CD14-positive monocyte (primary cell): ENCODE measurements around the gene GNAT1. TPM values are rescaled to one million over a fixed set of nuclear protein-coding genes. Genes with fewer than 3 reads are reported as not detected.

Source experiments
- DNase-seq, 3 donors: peaks; one replicate each; pipeline ENCODE4 v3.0.0-alpha.2; 2011 to 2022
- H2AFZ ChIP-seq: 2 replicates; pipeline ENCODE4 v1.6.0; 2012; ENCODE audit warnings: mild to moderate bottlenecking, low read depth, low read length, inconsistent platforms; ENCODE audit not compliant: insufficient read depth, poor library complexity, severe bottlenecking
- H3K27ac ChIP-seq, 2 donors: 1 replicate in 1 of 2; 2 replicates in 1 of 2; pipeline ENCODE4 v1.5.1; 2012 to 2013; ENCODE audit warnings: low read length in 2 of 2, control low read depth in 1 of 2, inconsistent platforms in 1 of 2, low read depth in 1 of 2, mild to moderate bottlenecking in 1 of 2
- H3K27me3 ChIP-seq, 2 donors: one replicate each; pipeline versions ENCODE4 v1.6.0 to v1.6.1; 2011 to 2013; ENCODE audit warnings: low read length in 2 of 2; ENCODE audit not compliant: control insufficient read depth in 2 of 2, insufficient read depth in 2 of 2
- H3K36me3 ChIP-seq, 2 donors: replicated peaks in 1 of 2; 1 replicate in 1 of 2; 2 replicates in 1 of 2; pipeline versions ENCODE4 v1.5.1 to v1.6.1; 2012 to 2013; ENCODE audit warnings: low read length in 2 of 2, control low read depth in 1 of 2, inconsistent platforms in 1 of 2, mild to moderate bottlenecking in 1 of 2; ENCODE audit not compliant: insufficient read depth in 2 of 2, control insufficient read depth in 1 of 2
- H3K4me1 ChIP-seq, 2 donors: 1 replicate in 1 of 2; 2 replicates in 1 of 2; pipeline versions ENCODE4 v1.5.1 to v1.6.1; 2012 to 2013; ENCODE audit warnings: low read length in 2 of 2, control low read depth in 1 of 2, inconsistent platforms in 1 of 2, mild to moderate bottlenecking in 1 of 2, moderate library complexity in 1 of 2; ENCODE audit not compliant: insufficient read depth in 2 of 2, control insufficient read depth in 1 of 2
- H3K4me2 ChIP-seq: replicated peaks from 2 replicates; pipeline ENCODE3; 2012; ENCODE audit warnings: low read length, moderate library complexity, mild to moderate bottlenecking; ENCODE audit not compliant: poor library complexity, severe bottlenecking; ENCODE audit errors: extremely low read depth
- H3K4me3 ChIP-seq, 3 experiments: fragments of 200-600 bp in 1 of 3; sonication (generic) in 1 of 3; replicated peaks in 1 of 3; 1 replicate in 2 of 3; 2 replicates in 1 of 3; pipeline ENCODE4 v1.5.1; 2011 to 2013; ENCODE audit warnings: low read length in 3 of 3, mild to moderate bottlenecking in 3 of 3, control low read depth in 2 of 3, low read depth in 2 of 3, inconsistent platforms in 1 of 3, moderate library complexity in 1 of 3
- H3K79me2 ChIP-seq: 2 replicates; pipeline ENCODE4 v1.6.0; 2012; ENCODE audit warnings: mild to moderate bottlenecking, control low read depth, inconsistent platforms, low read length, moderate library complexity; ENCODE audit not compliant: insufficient read depth
- H3K9ac ChIP-seq: 2 replicates; pipeline ENCODE4 v1.6.0; 2017; ENCODE audit warnings: low read length, mild to moderate bottlenecking; ENCODE audit not compliant: insufficient read depth, poor library complexity, severe bottlenecking
- H3K9me3 ChIP-seq, 2 donors: replicated peaks in 1 of 2; 1 replicate in 1 of 2; 2 replicates in 1 of 2; pipeline versions ENCODE4 v1.5.1 to v1.6.1; 2012 to 2013; ENCODE audit warnings: low read length in 2 of 2, control low read depth in 1 of 2; ENCODE audit not compliant: control insufficient read depth in 1 of 2, insufficient read depth in 1 of 2
- H4K20me1 ChIP-seq: 2 replicates; pipeline ENCODE4 v1.6.0; 2012; ENCODE audit warnings: mild to moderate bottlenecking, low read length, control low read depth, moderate library complexity; ENCODE audit not compliant: insufficient read depth
- H3K27ac Mint-ChIP-seq, 7 donors: one replicate each; pipeline ENCODE4 v1.8.0; 2020; ENCODE audit warnings: mild to moderate bottlenecking in 7 of 7, mixed read lengths in 7 of 7, moderate library complexity in 6 of 7, inconsistent platforms in 2 of 7
- H3K27me3 Mint-ChIP-seq, 3 donors: one replicate each; pipeline ENCODE4 v1.8.0; 2021 to 2022; ENCODE audit warnings: low read depth in 3 of 3, mild to moderate bottlenecking in 3 of 3, mixed read lengths in 3 of 3, moderate library complexity in 3 of 3, inconsistent platforms in 1 of 3
- H3K36me3 Mint-ChIP-seq, 2 donors: one replicate each; pipeline ENCODE4 v1.8.0; 2020; ENCODE audit warnings: mixed read lengths in 2 of 2, inconsistent platforms in 1 of 2, mild to moderate bottlenecking in 1 of 2
- H3K4me1 Mint-ChIP-seq: one replicate; pipeline ENCODE4 v1.8.0; 2020; ENCODE audit warnings: mild to moderate bottlenecking, mixed read lengths
- H3K4me3 Mint-ChIP-seq, 2 donors: one replicate each; pipeline ENCODE4 v1.8.0; 2020; ENCODE audit warnings: mild to moderate bottlenecking in 2 of 2, mixed read lengths in 2 of 2, moderate library complexity in 1 of 2
- H3K9me3 Mint-ChIP-seq, 7 donors: one replicate each; pipeline ENCODE4 v1.8.0; 2020 to 2022; ENCODE audit warnings: mixed read lengths in 7 of 7, mild to moderate bottlenecking in 6 of 7, moderate library complexity in 6 of 7, inconsistent platforms in 2 of 7
- WGBS: methylation state at CpG from one replicate; pipeline ENCODE4 v1.1.5; 2013; ENCODE audit warnings: missing lambda C conversion rate; ENCODE audit not compliant: insufficient coverage; 5-methylcytosine and 5-hydroxymethylcytosine counted together
- intact Hi-C, 2 donors: fragments of 100-400 bp; cut with micrococcal nuclease; formaldehyde crosslinking; loops; one replicate each; pipeline versions ENCODE4 v1.15.0 to v1.15.1; 2023
- polyA plus RNA-seq, 3 donors: library from polyadenylated mRNA; depleted of rRNA in 1 of 3; unstranded in 2 of 3; stranded (reverse) in 1 of 3; fragments of 300-500 nt in 2 of 3; fragments of >200 nt in 1 of 3; fragmentation: Illumina TruSeq in 2 of 3; gene quantifications; 1 replicate in 2 of 3; 2 replicates in 1 of 3; pipeline ENCODE4 v1.2.3, GENCODE V29; 2012 to 2021
- TF ChIP-seq, protein P1 (sequence below): fragments of 200-600 bp; IDR thresholded peaks from one replicate; pipeline ENCODE4 v1.8.0; 2022; ENCODE audit warnings: antibody characterized with exemption, mild to moderate bottlenecking

Gene GNAT1
- polyA plus RNA-seq, 3 donors: not detected

DNA sequence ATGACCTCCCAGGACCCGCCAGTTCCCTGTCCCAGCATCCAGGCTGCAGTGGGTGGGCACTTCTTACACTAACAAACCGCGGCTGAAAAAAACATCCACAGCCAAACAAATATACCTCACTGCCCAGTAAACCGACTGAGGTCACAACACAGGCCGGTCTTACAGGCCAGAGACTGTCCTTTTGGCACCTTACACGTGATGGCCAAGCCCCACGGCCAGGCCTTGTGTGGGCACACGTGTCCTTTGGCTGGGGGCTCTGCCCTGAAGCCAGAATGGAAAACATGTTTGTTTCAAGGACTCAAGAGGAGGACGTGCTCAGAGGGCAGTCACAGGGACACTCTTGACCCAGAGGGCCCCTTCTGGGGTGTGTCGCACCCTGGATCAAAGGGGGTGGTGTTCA is 23.4 kb downstream of the GNAT1 start:
- Histone ChIP-seq H3K4me2 (no peak overlapping the region), H3K4me3 (no peak overlapping the region), H2AFZ (no peak overlapping the region), H3K36me3 (no peaks in the 10 kb centered on the region), H4K20me1 (no peaks in the 10 kb centered on the region), H3K27me3 (no peaks in the 10 kb centered on the region), H3K4me1 (no peaks in the 10 kb centered on the region), H3K9ac (no peak overlapping the region), H3K79me2 (no peaks in the 10 kb centered on the region), H3K27ac (no peak overlapping the region), H3K9me3 (no peaks in the 10 kb centered on the region)
- intact Hi-C loops: no loop called here
- Mint-ChIP-seq H3K36me3 (no peaks in the 10 kb centered on the region), H3K4me3 (no peak overlapping the region), H3K27me3 (peaks cover 6 to 15% (median 8%) of the 10 kb centered on the region in 3 donors), H3K9me3 (no peaks in the 10 kb centered on the region), H3K4me1 (no peaks in the 10 kb centered on the region), H3K27ac (no peak overlapping the region)
- no peak for DNase-seq
- WGBS: 87% methylated on average over 8 of the region's 10 CpGs
- TF ChIP-seq, protein P1, sequence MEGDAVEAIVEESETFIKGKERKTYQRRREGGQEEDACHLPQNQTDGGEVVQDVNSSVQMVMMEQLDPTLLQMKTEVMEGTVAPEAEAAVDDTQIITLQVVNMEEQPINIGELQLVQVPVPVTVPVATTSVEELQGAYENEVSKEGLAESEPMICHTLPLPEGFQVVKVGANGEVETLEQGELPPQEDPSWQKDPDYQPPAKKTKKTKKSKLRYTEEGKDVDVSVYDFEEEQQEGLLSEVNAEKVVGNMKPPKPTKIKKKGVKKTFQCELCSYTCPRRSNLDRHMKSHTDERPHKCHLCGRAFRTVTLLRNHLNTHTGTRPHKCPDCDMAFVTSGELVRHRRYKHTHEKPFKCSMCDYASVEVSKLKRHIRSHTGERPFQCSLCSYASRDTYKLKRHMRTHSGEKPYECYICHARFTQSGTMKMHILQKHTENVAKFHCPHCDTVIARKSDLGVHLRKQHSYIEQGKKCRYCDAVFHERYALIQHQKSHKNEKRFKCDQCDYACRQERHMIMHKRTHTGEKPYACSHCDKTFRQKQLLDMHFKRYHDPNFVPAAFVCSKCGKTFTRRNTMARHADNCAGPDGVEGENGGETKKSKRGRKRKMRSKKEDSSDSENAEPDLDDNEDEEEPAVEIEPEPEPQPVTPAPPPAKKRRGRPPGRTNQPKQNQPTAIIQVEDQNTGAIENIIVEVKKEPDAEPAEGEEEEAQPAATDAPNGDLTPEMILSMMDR: no peak

DNA sequence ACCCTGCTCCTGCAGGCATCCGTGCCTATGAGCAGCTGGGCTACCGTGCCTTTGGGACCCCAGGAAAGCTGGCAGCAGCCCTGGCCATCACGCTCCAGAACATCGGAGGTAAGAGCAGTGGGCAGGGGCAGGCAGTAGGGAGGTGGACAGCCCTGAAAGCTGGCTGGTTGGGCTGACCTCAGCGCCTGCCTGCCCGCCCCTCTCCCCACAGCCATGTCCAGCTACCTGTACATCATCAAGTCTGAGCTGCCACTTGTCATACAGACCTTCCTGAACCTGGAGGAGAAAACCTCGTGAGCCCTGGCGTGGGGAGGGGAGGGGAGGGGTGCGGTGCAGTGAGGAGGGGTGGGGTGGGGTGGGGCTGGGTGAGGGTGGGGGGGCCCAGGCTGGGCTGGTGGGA is 24.1 kb downstream of the GNAT1 start:
- Histone ChIP-seq H3K4me2 (no peak overlapping the region), H3K4me1 (no peaks in the 10 kb centered on the region), H3K36me3 (no peaks in the 10 kb centered on the region), H3K27ac (no peak overlapping the region), H3K9ac (no peak overlapping the region), H3K9me3 (no peaks in the 10 kb centered on the region), H3K79me2 (no peaks in the 10 kb centered on the region), H4K20me1 (no peaks in the 10 kb centered on the region), H3K4me3 (no peak overlapping the region), H3K27me3 (no peaks in the 10 kb centered on the region), H2AFZ (no peak overlapping the region)
- Mint-ChIP-seq H3K27ac (no peak overlapping the region), H3K9me3 (no peaks in the 10 kb centered on the region), H3K27me3 (peaks cover 4 to 11% (median 8%) of the 10 kb centered on the region in 3 donors), H3K4me1 (no peaks in the 10 kb centered on the region), H3K36me3 (no peaks in the 10 kb centered on the region), H3K4me3 (no peak overlapping the region)
- TF ChIP-seq, protein P1: no peak
- WGBS: 93% methylated on average over 4 of the region's 9 CpGs
- intact Hi-C loops: no loop called here
- no peak for DNase-seq
